Inflammatory macrophage treated with lipopolysaccharide for 1 hour (primary cell): ENCODE data around the gene PNPLA5.
"Not testable (repeated sequence)": the region's sequence is repeated elsewhere in the genome, so short reads cannot be mapped to it uniquely, and the experiment has no call there.

Source experiments
- DNase-seq, 2 donors: peaks; one replicate each; pipeline ENCODE4 v3.0.0-alpha.2; 2020 to 2022

The PNPLA5 gene, protein sequence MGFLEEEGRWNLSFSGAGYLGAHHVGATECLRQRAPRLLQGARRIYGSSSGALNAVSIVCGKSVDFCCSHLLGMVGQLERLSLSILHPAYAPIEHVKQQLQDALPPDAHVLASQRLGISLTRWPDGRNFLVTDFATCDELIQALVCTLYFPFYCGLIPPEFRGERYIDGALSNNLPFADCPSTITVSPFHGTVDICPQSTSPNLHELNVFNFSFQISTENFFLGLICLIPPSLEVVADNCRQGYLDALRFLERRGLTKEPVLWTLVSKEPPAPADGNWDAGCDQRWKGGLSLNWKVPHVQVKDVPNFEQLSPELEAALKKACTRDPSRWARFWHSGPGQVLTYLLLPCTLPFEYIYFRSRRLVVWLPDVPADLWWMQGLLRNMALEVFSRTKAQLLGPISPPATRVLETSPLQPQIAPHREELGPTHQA

GRCh38 chr22:43891360-43892182 is at the start of gene PNPLA5:
Gene PNPLA5, minus strand, starts transcription at chr22:43892013. Its CDS starts 133 bp downstream, at chr22:43891880.
- DNase-seq: peak; percentile 9 to 22

DNA sequence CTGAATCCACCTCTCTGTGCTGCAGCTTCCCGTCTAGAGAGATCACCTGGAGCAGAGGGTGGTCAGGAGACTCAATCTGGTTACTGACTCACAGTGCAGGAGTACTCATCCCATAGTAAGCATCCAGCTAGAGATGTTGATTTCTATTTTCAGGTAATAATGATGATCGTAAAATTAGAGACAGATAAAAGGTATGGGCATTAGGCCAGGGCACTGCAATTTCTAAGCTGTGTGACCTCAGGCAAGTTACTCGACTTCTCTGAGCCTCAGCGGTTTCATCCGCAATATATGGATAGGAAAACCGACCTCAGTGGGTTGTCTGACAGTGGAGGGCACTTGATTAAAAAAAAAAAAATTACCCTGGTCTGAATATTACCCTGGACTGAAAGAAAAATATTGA is 49.6 kb upstream of the PNPLA5 start:
- DNase-seq: no peak

GRCh38 chr22:43931771-43932170 is 40.0 kb upstream of the PNPLA5 start:
- DNase-seq: no peak

DNA sequence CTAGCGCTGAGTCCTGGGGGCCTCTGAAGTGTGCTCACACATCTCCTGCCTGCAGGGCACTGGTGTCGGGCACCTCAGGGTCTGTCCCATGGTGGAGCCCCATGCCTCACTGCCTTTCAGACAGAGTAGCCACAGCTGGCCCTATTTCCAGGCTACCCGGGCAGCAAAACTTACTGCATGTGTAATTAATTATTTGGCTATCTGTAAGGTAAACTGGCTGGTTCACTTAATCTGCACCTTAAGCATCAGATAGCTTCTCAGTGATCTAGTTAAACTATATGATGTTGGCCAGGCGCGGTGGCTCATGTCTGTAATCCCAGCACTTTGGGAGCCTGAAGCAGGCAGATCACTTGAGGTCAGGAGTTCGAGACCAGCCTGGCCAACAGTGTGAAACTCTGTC is 37.1 kb upstream of the PNPLA5 start:
- no peak for DNase-seq

DNA sequence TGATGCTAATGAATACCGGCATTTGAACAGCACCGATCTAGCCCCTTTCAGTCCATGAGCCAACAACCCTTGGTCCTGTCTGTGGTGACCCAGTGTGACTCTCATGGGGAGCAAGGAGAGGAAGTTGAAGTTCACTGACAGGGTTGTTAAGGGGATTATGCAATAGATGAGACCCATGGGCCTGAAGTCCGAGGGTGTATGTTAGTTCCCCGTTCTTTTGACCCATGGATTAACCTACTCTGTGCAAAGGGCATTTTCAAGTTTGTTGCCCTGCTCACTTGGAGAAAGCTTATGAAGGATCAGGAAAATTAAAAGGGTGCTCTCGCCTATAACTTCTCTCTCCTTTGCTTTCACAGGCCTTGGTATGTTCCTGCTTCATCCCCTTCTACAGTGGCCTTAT is 36.7 kb upstream of the PNPLA5 start:
- DNase-seq: peak; percentile 78 to 97

DNA sequence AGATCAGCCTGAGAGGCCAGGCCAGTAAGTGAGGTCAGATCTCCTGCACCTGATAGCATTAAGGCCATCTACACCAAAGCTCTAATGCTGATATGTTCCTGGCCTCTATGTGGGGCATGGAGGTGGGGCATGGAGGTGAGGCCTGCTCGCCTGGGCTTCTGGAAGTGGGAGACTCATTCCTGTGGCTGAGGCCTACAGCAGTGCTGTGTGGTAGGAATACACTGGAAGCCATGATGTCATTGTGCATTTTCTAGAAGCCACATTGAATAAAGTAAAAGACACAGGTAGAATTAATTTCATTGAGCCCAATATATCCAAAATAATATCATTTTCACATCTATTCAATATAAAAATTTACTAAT is 34.5 kb upstream of the PNPLA5 start:
- no peak for DNase-seq

DNA sequence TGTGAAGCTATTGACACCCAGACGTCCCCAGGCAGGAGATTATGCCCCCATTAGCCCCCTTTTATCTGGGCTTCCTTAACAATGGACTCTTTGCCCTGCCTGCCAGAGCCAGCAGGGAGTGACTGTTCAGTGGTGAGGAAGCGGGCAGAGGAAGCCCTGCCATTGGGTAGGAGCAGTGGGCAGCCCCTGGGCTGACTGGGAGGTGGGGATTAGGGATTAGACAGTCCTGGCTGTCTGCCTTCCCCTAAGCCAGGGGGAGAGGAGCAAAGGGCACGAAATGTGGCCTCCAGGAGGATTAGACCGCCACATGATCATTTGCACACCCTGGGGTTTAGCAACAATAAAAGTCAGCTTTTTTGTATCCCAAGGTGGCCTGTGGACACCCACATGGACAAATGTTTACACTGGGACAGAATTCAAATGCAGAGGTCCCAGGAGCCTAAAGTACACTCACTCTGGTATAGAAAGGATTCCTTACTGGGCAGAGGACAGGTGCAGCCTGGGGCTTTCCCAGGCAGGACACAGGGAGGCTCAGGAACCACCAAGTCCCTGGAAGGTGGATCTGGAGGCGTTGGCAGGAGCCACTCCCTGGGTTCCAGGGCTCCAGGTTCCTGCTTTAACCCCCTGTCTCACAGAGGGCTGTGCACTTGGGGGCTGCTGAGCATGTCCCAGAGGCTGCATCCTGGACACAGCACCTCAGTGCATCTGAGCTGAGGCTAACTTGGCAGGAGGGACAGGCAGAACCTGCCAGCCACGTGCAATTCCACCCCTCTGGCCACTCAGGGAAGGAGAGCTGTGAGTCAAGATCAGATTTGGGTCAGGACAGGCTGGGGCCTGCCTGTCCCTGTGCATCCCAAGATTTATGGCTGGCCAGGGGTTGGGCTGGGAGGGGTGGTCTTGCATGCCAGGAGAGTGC is 33.9 kb upstream of the PNPLA5 start:
- DNase-seq: peak; percentile 43 to 62

DNA sequence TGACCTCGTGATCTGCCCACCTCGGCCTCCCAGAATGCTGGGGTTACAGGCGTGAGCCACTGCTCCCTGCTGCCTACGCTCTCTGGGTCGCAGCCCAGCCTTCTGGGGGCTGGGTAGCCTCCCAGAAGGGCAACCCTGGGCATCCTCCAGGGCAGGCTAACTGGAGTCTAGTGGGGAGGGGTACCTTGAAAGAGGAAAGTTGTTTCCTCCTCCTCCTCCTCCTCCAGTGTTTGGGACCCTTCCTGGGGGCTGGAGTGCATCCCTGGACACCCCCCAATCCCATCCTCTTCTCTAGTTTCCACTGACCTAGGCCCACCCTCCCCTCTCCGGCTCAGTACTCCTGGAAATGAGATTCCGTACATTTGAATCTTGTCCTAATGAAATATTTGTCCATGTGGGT is 33.1 kb upstream of the PNPLA5 start:
- DNase-seq: no peak

DNA sequence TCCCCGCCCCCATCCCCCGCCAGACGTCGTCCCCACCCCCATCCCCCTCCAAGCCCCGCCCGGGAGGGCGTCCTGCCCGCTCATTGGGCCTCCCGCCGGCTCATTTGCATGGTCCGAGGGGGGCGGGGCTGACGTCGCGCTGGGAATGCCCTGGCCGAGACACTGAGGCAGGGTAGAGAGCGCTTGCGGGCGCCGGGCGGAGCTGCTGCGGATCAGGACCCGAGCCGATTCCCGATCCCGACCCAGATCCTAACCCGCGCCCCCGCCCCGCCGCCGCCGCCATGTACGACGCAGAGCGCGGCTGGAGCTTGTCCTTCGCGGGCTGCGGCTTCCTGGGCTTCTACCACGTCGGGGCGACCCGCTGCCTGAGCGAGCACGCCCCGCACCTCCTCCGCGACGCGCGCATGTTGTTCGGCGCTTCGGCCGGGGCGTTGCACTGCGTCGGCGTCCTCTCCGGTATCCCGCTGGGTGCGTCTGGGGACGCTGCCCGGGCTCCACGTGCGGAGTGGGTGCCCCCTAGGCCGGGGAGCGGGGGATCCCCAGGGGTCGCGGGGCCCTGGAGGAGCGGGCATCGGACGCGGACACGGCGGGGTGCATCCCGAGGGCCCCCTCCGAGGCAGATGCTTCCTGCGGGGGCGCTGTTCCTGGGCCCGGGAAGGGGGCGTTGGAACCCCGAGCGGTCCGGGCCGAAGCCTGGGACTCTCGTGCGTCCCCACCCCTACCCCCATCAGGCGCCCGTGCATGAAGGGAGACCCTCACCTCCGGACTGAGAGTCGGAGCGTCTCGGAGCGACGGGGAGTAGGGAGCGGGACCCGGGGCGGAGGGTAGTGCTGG is 32.0 kb upstream of the PNPLA5 start, which contains the start of gene PNPLA3:
PNPLA3 (plus strand) TSS at position 175 of the 834 bp plus-strand sequence; CDS start at position 282, 107 bp downstream.
- peak; percentile 76 to 78 for DNase-seq

DNA sequence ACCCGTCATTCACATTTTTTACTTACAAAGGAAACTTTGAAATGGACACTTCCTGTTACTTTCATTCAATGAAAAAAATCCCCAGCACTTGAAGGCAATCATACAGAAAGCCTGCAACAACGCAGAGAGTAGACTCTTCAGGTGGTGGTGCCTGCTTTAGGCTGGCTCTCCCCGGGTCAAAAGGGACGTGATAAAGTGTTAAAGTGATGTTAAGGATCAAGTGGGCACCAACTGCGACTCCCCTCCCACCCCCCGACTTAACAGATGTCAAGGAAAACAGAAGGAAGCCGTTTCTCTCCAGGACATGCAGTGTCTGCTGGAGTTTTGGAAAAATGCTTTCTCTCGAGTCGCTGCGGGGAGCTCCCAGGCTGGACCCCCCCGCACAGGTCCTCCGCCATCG is 31.4 kb upstream of the PNPLA5 start:
- peak in 1 of 2 donors; percentile 20 for DNase-seq

DNA sequence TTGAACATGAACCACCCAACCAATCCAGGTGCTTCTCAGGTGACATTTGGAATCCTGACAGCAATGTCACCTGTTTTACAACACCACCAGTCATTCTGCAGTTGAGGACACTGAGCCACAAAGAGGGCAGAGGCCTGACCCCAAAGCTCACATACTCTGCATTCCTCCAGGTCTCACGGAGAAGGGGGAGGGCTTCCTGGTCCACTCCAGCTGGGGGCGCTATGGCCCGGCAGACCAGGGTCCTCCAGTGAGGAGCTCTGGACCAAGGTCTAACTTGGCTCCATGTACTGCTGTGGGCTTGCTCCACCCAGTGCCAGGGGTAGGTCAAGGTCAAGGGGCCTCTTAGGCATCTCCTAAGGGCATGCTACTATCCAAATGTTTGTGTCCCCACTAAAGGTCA is 30.3 kb upstream of the PNPLA5 start:
- DNase-seq: no peak

DNA sequence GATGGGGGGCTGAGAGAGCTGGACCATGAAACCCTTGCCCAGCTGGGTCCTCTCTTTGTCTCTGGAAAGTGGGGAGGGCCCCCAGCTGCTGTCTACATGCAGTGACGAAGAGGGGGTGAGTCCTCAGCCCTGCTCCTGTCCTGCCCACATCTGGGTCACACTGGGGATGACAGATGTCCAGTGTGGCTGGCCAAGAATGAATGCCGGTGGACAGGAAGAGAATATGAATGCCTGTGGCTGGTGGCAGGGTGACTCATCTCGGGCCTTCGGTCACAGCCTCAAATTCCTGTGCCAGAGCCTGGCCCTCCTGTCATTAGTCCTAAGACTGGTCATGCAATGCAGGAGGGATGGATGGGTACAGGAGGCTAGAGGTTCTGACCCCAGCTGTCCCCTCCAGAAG is 29.6 kb upstream of the PNPLA5 start:
- DNase-seq: no peak

DNA sequence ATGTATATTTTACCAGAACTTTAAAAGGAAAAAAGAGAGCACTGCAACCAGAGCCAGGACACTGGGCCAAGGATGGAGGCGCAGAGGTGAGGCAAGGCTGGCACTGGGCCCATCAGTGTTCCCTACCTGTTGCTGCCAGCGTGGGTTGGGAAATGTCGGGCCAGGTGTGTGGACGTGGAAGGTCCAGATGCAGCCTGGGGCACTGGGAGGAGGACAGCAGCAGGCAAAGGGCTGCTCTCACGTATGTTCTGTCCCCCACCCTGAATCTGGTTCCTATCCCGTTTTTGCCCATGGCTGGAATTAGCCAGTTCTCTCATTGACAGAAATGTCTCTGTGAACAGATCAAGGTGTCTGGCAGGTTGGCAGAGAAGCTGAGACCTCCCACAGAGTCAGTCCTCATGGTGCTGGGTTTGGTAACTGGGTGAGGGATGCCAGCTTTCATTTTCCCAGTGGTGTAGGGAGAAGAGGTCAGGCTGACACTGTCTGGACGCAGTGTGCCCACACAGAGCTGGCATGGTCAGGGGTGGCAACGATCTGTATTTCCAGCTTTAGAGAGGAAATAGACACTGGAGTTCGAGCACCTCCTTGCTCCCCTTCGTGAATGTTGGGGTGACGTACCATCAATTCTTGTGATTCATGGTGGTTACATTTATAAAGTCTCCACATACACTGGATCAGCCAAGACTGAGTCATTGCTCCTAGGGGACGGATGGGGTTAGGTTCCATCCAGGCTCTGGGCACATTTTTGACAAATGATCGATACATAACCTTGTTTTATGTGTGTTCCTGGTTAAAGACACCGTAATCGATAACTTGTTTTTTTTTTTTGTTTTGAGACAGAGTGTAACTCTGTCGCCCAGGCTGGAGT is 27.5 kb upstream of the PNPLA5 start:
- DNase-seq: no peak

DNA sequence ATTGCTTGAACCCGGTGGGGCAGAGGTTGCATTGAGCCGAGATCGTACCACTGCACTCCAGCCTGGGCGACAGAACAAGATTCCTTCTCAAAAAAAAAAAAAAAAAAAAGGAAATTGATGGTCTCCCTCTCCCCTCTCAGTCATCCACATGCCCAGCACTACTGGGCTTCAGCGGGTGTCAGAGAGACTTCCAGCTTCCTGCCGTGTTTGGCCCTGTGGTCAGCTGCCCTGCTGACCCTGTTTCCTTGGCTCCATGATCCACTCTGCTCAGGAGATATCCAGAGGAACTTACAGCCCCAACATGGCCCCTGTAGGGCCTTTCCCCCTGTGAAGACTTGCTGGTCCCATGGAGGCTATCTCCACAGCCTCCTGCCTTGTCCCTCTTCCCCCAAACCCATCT is 25.7 kb upstream of the PNPLA5 start:
- no peak for DNase-seq

- no peak for DNase-seq
Observed at GRCh38 chr22:43911351-43911750, 19.5 kb upstream of the PNPLA5 start.

- DNase-seq: no peak
Observed at GRCh38 chr22:43910178-43910695, 18.4 kb upstream of the PNPLA5 start.

- DNase-seq: no peak
Observed at GRCh38 chr22:43909708-43910107, 17.9 kb upstream of the PNPLA5 start.

DNA sequence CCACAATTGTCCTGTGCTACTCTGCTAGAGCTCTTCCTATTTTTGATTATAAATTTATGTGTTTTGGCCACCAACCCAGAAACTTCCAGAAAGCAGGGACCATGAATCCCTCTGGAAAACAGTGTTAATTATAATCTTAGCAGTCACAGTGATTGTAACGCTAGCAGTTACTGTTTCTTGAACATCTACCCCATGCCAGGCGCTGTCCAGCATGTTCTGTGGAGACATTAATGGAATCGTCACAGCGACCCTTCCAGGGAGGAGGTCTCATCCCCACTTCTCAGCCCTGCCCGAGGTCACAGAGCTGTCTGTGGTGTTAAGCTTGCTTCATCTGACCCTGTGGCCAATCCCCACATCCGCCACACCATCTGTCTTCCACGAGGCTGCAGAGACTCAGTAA is 13.9 kb upstream of the PNPLA5 start:
- no peak for DNase-seq

- DNase-seq: not testable (repeated sequence)
Observed at GRCh38 chr22:43904412-43904811, 12.6 kb upstream of the PNPLA5 start.

GRCh38 chr22:43903033-43903432 is 11.2 kb upstream of the PNPLA5 start:
- not testable (repeated sequence) for DNase-seq
